Activated CD4-positive, CD25-positive, alpha-beta regulatory T cell (primary cell): ENCODE results near the gene SLC22A4.
A peak's percentile ranks its signal among the peaks of the same experiment; 100 is the strongest.

Experiments used
- DNase-seq, 4 experiments: peaks; one replicate each; lab custom pipeline; 2025; lab: John Stamatoyannopoulos, UW

The SLC22A4 gene

DNA sequence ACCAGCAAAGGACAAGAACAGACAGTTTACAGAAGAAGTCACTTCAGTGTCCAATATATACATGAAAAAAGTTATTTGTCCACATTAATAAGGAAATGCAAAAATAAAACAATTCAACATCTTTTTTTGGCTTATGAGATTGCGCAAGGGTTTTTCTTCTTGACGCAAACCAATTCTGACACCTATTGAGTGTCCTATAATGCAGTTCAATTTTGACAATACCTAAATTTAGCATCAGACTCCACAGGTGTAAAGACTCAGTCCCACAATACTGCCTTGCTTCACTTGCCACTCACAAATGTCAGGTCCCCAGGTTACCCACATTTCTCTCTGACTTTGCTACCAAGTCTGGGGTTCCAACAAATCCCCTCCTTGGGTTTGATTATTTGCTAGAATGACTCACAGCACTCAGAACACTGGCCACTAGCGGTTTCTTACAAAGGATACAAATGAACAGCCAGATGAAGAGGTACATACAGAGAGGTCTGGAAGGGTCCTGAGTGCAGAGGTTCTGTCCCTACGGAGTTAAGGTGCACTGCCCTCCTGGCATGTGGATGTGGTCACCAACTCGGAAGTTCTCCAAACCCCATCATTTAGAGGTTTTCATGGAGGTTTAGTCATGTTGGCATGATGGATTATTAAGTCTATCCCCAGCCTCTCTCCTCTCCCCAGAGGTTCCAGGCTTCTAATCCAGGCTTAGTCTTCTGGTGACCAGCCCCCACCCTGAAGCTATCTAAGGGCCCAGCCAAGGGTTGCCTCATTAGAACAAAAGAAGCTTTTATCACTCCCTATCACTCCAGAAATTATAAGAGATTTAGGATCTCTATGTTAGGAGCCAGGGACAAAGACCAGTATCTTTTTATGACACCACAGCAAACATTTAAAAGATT, 48.3 kb downstream of the SLC22A4 start:
- no peak for DNase-seq

DNA sequence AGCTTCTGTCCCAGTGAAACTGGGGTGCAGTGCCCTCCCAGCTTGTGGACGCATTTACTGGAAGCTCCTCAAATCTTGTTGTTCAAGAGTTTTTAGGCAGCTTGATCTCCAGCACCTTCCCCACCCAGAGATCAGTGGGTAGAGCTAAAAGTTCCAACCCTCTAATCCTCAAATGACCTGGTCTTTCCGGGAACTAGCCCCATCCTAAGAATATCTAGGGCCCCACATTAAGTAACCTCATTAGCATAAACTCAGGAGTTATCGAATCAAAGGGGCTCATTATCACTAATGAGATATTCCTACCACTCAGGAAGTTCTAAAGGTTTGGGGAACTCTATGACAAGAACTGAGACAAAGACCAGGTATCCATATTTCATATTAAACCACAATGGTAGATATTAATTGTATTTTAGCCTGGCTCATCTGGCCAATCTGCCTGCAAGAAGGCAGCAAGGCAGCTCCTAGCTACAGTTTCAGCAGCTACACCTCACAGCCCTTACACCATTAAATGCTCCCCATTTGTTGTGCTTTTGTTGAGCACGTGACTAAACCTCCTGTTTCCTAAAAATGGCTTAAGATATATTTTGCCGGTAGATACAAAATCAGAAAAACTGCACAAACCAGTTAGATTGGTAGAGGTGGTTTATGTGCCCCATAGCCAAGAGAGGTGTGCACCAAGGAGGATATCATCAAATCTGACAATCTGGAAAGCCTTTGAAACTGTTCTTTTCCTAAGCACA, 50.8 kb downstream of the SLC22A4 start:
- DNase-seq: no peak

GRCh38 chr5:132353486-132353995, 59.3 kb downstream of the SLC22A4 start:
- DNase-seq: no peak

- no peak for DNase-seq
Measured at GRCh38 chr5:132354381-132355139, 60.4 kb downstream of the SLC22A4 start.

GRCh38 chr5:132355140-132355765, 61.1 kb downstream of the SLC22A4 start:
- no peak for DNase-seq

DNA sequence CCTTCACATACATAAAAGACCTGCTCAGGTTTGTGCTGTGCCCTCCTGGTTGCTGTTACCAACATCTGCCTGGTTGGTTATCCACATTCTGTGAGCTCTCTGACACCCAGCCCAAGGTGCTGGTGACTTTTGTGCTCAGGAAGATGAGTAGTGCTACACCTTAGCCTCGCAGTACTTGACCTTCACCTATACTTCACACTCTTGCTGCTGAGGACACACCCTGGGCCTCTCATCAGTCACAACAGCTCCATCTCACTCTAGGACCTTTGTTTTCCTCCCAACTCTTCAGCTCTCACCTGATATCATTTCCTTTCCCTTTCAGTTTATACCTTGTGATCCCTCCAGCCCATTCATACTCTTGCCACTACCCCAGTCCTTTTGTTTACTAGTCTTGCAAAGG, 64.6 kb downstream of the SLC22A4 start:
- DNase-seq: no peak

DNA sequence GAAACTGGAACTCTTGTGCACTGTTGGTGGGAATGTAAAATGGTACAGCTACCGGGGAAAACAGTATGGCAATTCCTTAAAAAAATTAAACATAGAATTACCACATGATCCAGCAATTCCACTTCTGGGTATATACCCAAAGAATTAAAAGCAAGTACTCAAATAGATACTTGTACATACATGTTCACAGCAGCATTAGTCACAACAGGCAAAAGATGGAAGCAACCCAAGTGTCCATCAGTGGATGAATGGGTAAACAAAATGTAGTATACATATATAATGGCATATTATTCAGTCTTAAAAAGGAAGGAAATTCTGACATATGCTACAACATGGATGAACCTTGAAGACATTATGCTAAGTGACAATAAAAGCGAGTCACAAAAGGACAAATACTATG, 67.9 kb downstream of the SLC22A4 start:
- no peak for DNase-seq

DNA sequence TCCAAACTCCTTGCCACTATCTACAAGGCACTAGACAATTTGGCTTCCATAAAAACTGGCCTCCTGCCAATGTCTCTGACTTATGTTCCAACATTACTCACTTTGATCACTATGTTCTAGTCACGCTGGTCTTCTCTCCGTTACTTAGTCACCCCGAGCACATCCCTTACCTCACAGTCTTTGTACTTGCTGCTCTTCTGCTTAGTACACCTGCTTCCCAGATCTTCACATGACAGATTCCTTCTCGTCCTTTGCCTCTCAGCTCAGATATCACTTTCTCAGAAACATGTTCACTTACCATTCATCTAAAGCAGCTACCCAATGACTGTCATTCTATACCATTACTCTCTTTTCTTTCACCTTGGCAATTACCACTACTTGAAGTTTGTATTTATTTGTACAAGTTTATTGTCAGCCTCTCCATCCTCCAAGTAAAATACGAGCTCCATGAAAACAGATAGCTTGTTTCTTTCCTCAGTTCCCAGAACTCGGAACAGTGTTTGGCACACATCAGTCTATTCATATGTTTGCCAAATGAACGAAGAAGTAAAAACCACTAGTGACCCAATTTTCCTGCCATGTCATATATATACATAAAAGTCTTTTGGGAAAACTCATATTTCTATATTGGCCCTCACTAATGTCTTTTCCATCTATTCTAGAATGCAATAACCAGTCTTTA, 69.4 kb downstream of the SLC22A4 start:
- no peak for DNase-seq

GRCh38 chr5:132364319-132364718, 70.1 kb downstream of the SLC22A4 start:
- no peak for DNase-seq

DNA sequence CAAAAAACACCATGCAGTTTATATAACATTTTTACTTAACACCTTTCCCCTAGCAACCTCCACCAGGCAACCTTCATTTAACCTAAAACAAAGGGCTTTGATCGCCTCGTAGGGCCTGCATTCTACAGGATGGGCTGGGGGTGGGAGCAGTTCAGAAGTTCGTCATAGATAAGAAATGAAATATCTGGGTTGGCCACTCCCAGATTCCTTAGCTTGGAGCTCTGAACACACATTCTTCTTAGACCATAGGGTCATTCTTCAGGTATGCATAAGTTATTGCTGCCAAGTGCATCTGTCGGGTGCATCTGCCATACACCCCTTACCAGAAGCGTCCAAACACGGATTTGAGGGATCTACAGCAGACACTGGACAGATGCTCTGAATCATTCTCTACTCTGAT, 71.0 kb downstream of the SLC22A4 start:
- DNase-seq: no peak

- no peak for DNase-seq
Measured at GRCh38 chr5:132368186-132368585, 74.0 kb downstream of the SLC22A4 start.

DNA sequence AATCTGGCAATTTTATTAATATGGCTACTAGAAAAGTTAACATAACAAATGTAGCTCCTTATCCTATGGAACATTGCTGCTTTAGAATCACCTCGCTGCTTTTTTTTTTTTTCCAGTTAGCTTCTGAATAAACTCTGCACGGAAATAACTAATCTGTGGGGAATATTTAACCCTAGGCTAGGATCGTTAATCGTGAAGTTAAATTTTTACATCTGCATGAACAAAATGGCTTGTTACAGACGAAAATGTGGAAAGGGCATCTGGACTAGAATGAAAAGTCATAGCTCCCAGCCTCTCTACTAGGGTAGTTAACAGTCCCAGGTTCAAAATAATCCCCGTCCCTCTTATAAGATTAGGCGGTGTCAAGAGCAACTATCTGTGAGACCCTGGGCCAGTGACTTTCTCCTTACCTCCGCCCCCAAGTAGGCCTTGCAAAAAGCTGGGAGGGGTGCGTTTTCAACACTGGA, 74.8 kb downstream of the SLC22A4 start:
- DNase-seq: no peak

GRCh38 chr5:132369474-132370180, 75.4 kb downstream of the SLC22A4 start, which contains the start of gene SLC22A5:
TSS of gene SLC22A5 (plus strand) at chr5:132369710. CDS start at chr5:132369973, 263 bp downstream.
- peak; percentile 36 to 60 (median 53) for DNase-seq

GRCh38 chr5:132370181-132370970, 76.2 kb downstream of the SLC22A4 start:
- no peak for DNase-seq

DNA sequence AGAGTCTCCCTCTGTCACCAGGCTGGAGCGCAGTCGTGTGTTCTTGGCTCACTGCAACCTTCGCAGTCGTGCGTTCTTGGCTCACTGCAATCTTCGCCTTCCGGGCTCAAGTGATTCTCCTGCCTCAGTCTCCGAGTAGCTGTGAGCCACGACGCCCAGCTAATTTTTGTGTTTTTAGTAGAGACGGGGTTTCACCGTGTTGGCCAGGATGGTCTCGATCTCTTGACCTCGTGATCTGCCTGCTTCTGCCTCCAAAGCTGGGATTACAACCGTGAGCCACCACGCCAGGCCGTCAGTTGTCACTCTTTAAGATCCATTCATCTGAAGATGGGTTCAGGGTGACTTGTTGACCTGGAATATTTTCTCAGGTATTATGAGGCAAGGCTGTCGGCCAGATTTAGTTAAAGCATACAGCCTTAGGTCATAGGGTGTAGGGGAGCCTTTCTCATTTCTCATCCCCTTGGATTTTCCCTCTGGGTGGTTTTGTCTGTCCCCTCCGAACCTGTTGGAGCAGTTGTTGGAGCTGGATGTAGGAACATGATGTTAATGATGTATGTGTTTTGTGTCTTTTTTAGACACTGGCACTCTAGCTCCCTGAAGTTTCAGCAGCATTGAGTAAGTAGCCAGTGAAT, 76.9 kb downstream of the SLC22A4 start:
- DNase-seq: no peak

DNA sequence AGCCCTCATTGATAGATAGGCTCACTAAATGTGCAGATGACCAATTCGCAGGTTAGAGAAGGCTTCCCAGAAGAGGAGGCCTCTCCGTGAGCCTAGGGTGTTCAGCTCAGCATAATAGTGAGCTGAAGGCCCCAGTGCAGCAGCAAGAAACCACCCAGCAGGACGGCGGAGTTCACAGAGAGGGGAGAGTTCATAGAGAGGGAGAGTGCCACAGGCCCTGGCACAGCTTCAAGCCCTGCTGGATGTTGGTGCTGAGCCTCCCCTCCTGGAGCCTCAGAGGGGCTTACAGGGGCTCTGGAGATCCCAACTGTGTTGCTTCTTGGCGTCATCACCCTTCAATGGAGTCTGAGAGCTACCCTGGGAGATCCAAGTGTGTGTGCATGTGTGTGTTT, 77.4 kb downstream of the SLC22A4 start:
- no peak for DNase-seq

DNA sequence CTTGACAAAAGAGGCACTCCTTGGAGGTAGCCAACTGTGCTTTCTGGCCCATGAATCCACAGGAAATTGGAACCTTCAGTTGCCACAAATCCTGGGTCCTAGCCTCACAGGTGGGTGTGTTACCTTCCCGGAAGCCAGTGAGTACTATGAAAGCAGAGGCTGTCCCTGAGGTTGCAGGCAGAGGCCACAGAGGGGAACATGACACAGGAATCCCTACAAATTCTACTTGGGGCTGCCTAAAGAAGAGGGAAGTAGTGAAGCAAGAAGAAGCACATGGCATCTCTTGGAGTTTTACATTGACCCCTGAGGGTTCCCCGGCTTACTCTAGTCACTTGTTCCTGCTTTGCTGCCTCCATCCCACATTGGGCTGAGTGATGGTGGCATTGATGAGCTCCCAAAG, 77.9 kb downstream of the SLC22A4 start:
- DNase-seq: no peak

GRCh38 chr5:132372542-132372941, 78.3 kb downstream of the SLC22A4 start:
- DNase-seq: no peak

- DNase-seq: no peak
Measured at GRCh38 chr5:132375957-132376356, 81.8 kb downstream of the SLC22A4 start.
